Kidney (tissue), 14 donors: ENCODE measurements around the gene DOK7. TPM values are rescaled to one million over a fixed set of nuclear protein-coding genes. Genes with fewer than 3 reads are reported as not detected.

ENCODE experiments used
- DNase-seq, 5 donors: peaks; one replicate each; pipeline ENCODE4 v3.0.0-alpha.2; 2013 to 2020
- FAIRE-seq: peaks from 2 replicates; lab custom pipeline; 2012; peaks lifted over from hg19 to GRCh38; lab: Jason Lieb, UNC
- H3K27ac ChIP-seq, 2 donors: one replicate each; pipeline ENCODE4 v1.7.0; 2013; ENCODE audit warnings: low read depth in 2 of 2, low read length in 2 of 2, inconsistent platforms in 1 of 2
- H3K27me3 ChIP-seq: one replicate; pipeline ENCODE4 v1.7.1; 2013; ENCODE audit warnings: low read length, inconsistent platforms; ENCODE audit not compliant: control insufficient read depth, insufficient read depth
- H3K36me3 ChIP-seq, 3 donors: one replicate each; pipeline versions ENCODE4 v1.7.0 to v1.7.1; 2013; ENCODE audit warnings: low read length in 3 of 3, control low read depth in 1 of 3, inconsistent platforms in 1 of 3; ENCODE audit not compliant: insufficient read depth in 3 of 3, control insufficient read depth in 2 of 3
- H3K4me1 ChIP-seq, 3 donors: one replicate each; pipeline versions ENCODE4 v1.7.0 to v1.7.1; 2013; ENCODE audit warnings: low read length in 3 of 3, inconsistent platforms in 1 of 3, low read depth in 1 of 3; ENCODE audit not compliant: control insufficient read depth in 2 of 3, insufficient read depth in 2 of 3
- H3K4me3 ChIP-seq, 3 donors: one replicate each; pipeline versions ENCODE4 v1.7.0 to v1.8.1; 2013; ENCODE audit warnings: low read length in 3 of 3, control low read depth in 1 of 3, inconsistent platforms in 1 of 3
- H3K9ac ChIP-seq, 3 donors: one replicate each; pipeline versions ENCODE4 v1.7.0 to v1.7.1; 2013; ENCODE audit warnings: low read length in 3 of 3, control low read depth in 1 of 3, inconsistent platforms in 1 of 3
- H3K9me3 ChIP-seq, 3 donors: one replicate each; pipeline versions ENCODE4 v1.7.0 to v1.7.1; 2013; ENCODE audit warnings: low read length in 3 of 3, control low read depth in 1 of 3, inconsistent platforms in 1 of 3; ENCODE audit not compliant: control insufficient read depth in 2 of 3, insufficient read depth in 1 of 3
- intact Hi-C: fragments of 100-400 bp; cut with DNase I; formaldehyde crosslinking; loops from one replicate; pipeline ENCODE4 v1.11.1; 2022
- polyA plus RNA-seq: library from polyadenylated mRNA; stranded (reverse); fragments of 350-450 nt; fragmentation: Illumina TruSeq; extraction: RNeasy Lipid Tissue Mini Kit (QIAGEN cat#74804); gene quantifications from one replicate; pipeline ENCODE4 v1.2.3, GENCODE V29; 2014; ENCODE audit warnings: low read depth, low replicate concordance; ENCODE audit not compliant: insufficient read depth
- total RNA-seq: library from RNA; stranded (reverse); fragmentation: NEBNext Ultra II Directional; extraction: Animal tissue kit (Norgen Biotek cat#: 25700); gene quantifications from one replicate; pipeline ENCODE4 v1.2.1, GENCODE V29; 2021
- TF ChIP-seq, protein P1 (sequence below): IDR thresholded peaks from 3 replicates; pipeline ENCODE4 v1.5.1; 2012; ENCODE audit warnings: mild to moderate bottlenecking, moderate library complexity, borderline replicate concordance; ENCODE audit not compliant: insufficient read depth; ENCODE audit errors: extremely low read depth
- donor health status: control.
- donor health status: control.
- donor health status: control.
- donor health status: control.
- donor health status: control.
- donor health status: DM: yes; HTN: yes; CAD: no.
- donor health status: Normal renal cell carcinoma (clear cell type).

Gene DOK7
- total and polyA plus RNA-seq, 2 donors from 2014 or later: 1.2 to 7.0 TPM

GRCh38 chr4:3516836-3517730, 54.0 kb downstream of the DOK7 start:
- peaks cover 0 to 73% (median 31%) of the 10 kb centered on the region in 3 donors for H3K36me3 ChIP-seq
- no peak overlapping the region for H3K4me3 ChIP-seq
- FAIRE-seq (no peak), DNase-seq (peak in 1 of 5 donors; percentile 59)
- H3K4me1 ChIP-seq: no peaks in the 10 kb centered on the region
- H3K27me3 ChIP-seq: no peaks in the 10 kb centered on the region
- no peak overlapping the region for H3K27ac ChIP-seq
- no peak overlapping the region for H3K9ac ChIP-seq
- H3K9me3 ChIP-seq: no peaks in the 10 kb centered on the region
- TF ChIP-seq, protein P1, sequence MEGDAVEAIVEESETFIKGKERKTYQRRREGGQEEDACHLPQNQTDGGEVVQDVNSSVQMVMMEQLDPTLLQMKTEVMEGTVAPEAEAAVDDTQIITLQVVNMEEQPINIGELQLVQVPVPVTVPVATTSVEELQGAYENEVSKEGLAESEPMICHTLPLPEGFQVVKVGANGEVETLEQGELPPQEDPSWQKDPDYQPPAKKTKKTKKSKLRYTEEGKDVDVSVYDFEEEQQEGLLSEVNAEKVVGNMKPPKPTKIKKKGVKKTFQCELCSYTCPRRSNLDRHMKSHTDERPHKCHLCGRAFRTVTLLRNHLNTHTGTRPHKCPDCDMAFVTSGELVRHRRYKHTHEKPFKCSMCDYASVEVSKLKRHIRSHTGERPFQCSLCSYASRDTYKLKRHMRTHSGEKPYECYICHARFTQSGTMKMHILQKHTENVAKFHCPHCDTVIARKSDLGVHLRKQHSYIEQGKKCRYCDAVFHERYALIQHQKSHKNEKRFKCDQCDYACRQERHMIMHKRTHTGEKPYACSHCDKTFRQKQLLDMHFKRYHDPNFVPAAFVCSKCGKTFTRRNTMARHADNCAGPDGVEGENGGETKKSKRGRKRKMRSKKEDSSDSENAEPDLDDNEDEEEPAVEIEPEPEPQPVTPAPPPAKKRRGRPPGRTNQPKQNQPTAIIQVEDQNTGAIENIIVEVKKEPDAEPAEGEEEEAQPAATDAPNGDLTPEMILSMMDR: no peak
- intact Hi-C loops: no loop called here

- Histone ChIP-seq H3K9ac (no peak overlapping the region), H3K9me3 (no peaks in the 10 kb centered on the region), H3K27ac (no peak overlapping the region), H3K4me3 (no peak overlapping the region), H3K27me3 (no peaks in the 10 kb centered on the region), H3K36me3 (peaks cover 0 to 68% (median 31%) of the 10 kb centered on the region in 3 donors), H3K4me1 (no peaks in the 10 kb centered on the region)
- DNase-seq (peak in 1 of 5 donors; percentile 72), FAIRE-seq (no peak)
- TF ChIP-seq, protein P1: no peak
- intact Hi-C loops: no loop called here
Observed at GRCh38 chr4:3517731-3518510, 54.8 kb downstream of the DOK7 start.

- H3K4me1 ChIP-seq: no peaks in the 10 kb centered on the region
- TF ChIP-seq, protein P1: no peak
- no peaks in the 10 kb centered on the region for H3K27me3 ChIP-seq
- no peak overlapping the region for H3K4me3 ChIP-seq
- H3K9ac ChIP-seq: no peak overlapping the region
- no peaks in the 10 kb centered on the region for H3K9me3 ChIP-seq
- FAIRE-seq (no peak), DNase-seq (peak in 1 of 5 donors; percentile 49)
- intact Hi-C loops: no loop called here
- peaks cover 0 to 72% (median 33%) of the 10 kb centered on the region in 3 donors for H3K36me3 ChIP-seq
- H3K27ac ChIP-seq: no peak overlapping the region
Observed at GRCh38 chr4:3518511-3518880, 55.4 kb downstream of the DOK7 start.
